Right ventricle myocardium superior (tissue), 1 donor: Measurements from ENCODE around the gene BCO2. TPM values are rescaled to one million over a fixed set of nuclear protein-coding genes. Genes with fewer than 3 reads are reported as not detected.

Experiments used
- ATAC-seq: fragments of 200-7000 bp; cut with Tn5 transposase; one replicate; pipeline ENCODE4 v1.9.1; 2020; ENCODE audit warnings: mild to moderate bottlenecking; ENCODE audit not compliant: poor library complexity
- DNase-seq: peaks from one replicate; pipeline ENCODE4 v3.0.0-alpha.2; 2020
- intact Hi-C: fragments of 100-400 bp; cut with DNase I; formaldehyde crosslinking; loops from one replicate; pipeline ENCODE4 v1.11.2; 2022
- total RNA-seq: library from RNA; stranded (reverse); fragmentation: NEBNext Ultra II Directional; extraction: Animal tissue kit (Norgen Biotek cat#: 25700); gene quantifications from one replicate; pipeline ENCODE4 v1.2.1, GENCODE V29; 2021
- donor health status: DM: no; HTN: yes; CAD: no; lungs with severe emphysema.

The BCO2 gene
- total RNA-seq, 1 donor from 2014 or later = 151 TPM

- intact Hi-C loops = loop anchor here (10.0 kb wide), 1 partner anchor 1056 kb away; no protein-coding TSS in a partner anchor
- ATAC-seq (no peak), DNase-seq (no peak)
Observed at GRCh38 chr11:112228706-112229105, 53.4 kb downstream of the BCO2 start.

- no peak for ATAC-seq
- DNase-seq = no peak
- intact Hi-C loops = loop anchor here (10.0 kb wide), 1 partner anchor 1056 kb away; no protein-coding TSS in a partner anchor
Observed at GRCh38 chr11:112229159-112229558, 53.8 kb downstream of the BCO2 start.

- DNase-seq (no peak), ATAC-seq (no peak)
- intact Hi-C loops = loop anchor here (10.0 kb wide), 1 partner anchor 1055 kb away; no protein-coding TSS in a partner anchor
Observed at GRCh38 chr11:112229746-112230433, 54.6 kb downstream of the BCO2 start.

- intact Hi-C loops = no loop called here
- no peak for ATAC-seq
- DNase-seq = no peak
Observed at GRCh38 chr11:112231952-112232351, 56.6 kb downstream of the BCO2 start.

- DNase-seq (no peak), ATAC-seq (no peak)
- intact Hi-C loops = no loop called here
Observed at GRCh38 chr11:112235750-112236390, 60.6 kb downstream of the BCO2 start.

GRCh38 chr11:112237451-112237850 lies 62.1 kb downstream of the BCO2 start:
- intact Hi-C loops = no loop called here
- DNase-seq = no peak
- ATAC-seq = no peak

- DNase-seq (no peak), ATAC-seq (no peak)
- intact Hi-C loops = no loop called here
Observed at GRCh38 chr11:112238041-112238440, 62.7 kb downstream of the BCO2 start.

GRCh38 chr11:112241486-112241885 lies 66.2 kb downstream of the BCO2 start:
- intact Hi-C loops = no loop called here
- ATAC-seq = peak; percentile 49

GRCh38 chr11:112247201-112247600 lies 71.9 kb downstream of the BCO2 start:
- intact Hi-C loops = no loop called here
- DNase-seq (no peak), ATAC-seq (no peak)

More at GRCh38 chr11:112241486-112241885, 66.2 kb downstream of the BCO2 start:
- DNase-seq = no peak

- intact Hi-C loops = no loop called here
- ATAC-seq = no peak
Observed at GRCh38 chr11:112248201-112248600, 72.9 kb downstream of the BCO2 start.

GRCh38 chr11:112249871-112250610 lies 74.7 kb downstream of the BCO2 start:
- ATAC-seq (no peak), DNase-seq (no peak)
- intact Hi-C loops = no loop called here

More at GRCh38 chr11:112248201-112248600, 72.9 kb downstream of the BCO2 start:
- DNase-seq = no peak

GRCh38 chr11:112253605-112254242 lies 78.4 kb downstream of the BCO2 start:
- intact Hi-C loops = no loop called here
- DNase-seq (no peak), ATAC-seq (no peak)

GRCh38 chr11:112255067-112255720 lies 79.9 kb downstream of the BCO2 start:
- ATAC-seq = peak; percentile 34
- intact Hi-C loops = no loop called here
- DNase-seq = no peak

GRCh38 chr11:112260490-112260889 lies 85.2 kb downstream of the BCO2 start, which contains the start of gene PLET1:
TSS of gene PLET1 (minus strand) at chr11:112260860. CDS start at chr11:112260589, 271 bp downstream.
- intact Hi-C loops = no loop called here
- ATAC-seq (no peak), DNase-seq (no peak)

GRCh38 chr11:112265659-112266409 lies 90.5 kb downstream of the BCO2 start:
- ATAC-seq (peak; percentile 73), DNase-seq (no peak)
- intact Hi-C loops = no loop called here

GRCh38 chr11:112266410-112266778 lies 91.1 kb downstream of the BCO2 start:
- ATAC-seq = peak; percentile 52
- intact Hi-C loops = no loop called here

GRCh38 chr11:112267188-112267591 lies 91.9 kb downstream of the BCO2 start:
- no peak for ATAC-seq
- no peak for DNase-seq
- intact Hi-C loops = no loop called here

More at GRCh38 chr11:112266410-112266778, 91.1 kb downstream of the BCO2 start:
- no peak for DNase-seq

GRCh38 chr11:112268406-112268805 lies 93.1 kb downstream of the BCO2 start:
- DNase-seq (no peak), ATAC-seq (no peak)
- intact Hi-C loops = no loop called here
